ENCODE data around the gene SDK1. TPM values are rescaled to one million over a fixed set of nuclear protein-coding genes. Genes with fewer than 3 reads are reported as not detected.

The SDK1 gene
- total and polyA plus RNA-seq, 10 of the 15 experiments (the other 5 are each of a cell fraction or from before 2014, with no cell fraction given) = 0.14 to 0.33 TPM; not detected in 8

- TF ChIP-seq ZNF384 (IDR thresholded peaks at IDR 0.05; ENCODE audit: borderline replicate concordance, low read depth, low read length) = no peak
- no peak for TF ChIP-seq HCFC1 (IDR thresholded peaks at IDR 0.05; ENCODE audit: low read length)
- TF ChIP-seq HDGF (IDR thresholded peaks at IDR 0.05) = no peak
- TF ChIP-seq YY1 (IDR thresholded peaks at IDR 0.05; ENCODE audit: low read depth, low read length) = no peak
- no peak for TF ChIP-seq MTA2 (IDR thresholded peaks at IDR 0.05; ENCODE audit: low read depth)
- TF ChIP-seq NFYB (IDR thresholded peaks at IDR 0.05; ENCODE audit: insufficient read depth, low read depth, low read length) = no peak
Measured at GRCh38 chr7:4179688-4180380, 878.8 kb downstream of the SDK1 start (continued).

- POLR2A ChIA-PET = no interaction called here
- WGBS (ENCODE audit: insufficient coverage, insufficient replicate concordance, low lambda C conversion rate, missing lambda C conversion rate) = 31% methylated on average over 7 of the region's 7 CpGs
- in situ Hi-C loops (cut with MboI) = no loop called here
Measured at GRCh38 chr7:4181446-4181845, 880.4 kb downstream of the SDK1 start.

More at GRCh38 chr7:4181446-4181845, 880.4 kb downstream of the SDK1 start:
- H3K27ac ChIP-seq (ENCODE audit: control insufficient read depth, insufficient read depth) = no peak overlapping the region
- ChIA-PET SMC1A (ENCODE audit: uncharacterized antibody, unreplicated experiment) (no interaction called here), RAD21 (ENCODE audit: unreplicated experiment) (no interaction called here), CTCF (no interaction called here)
- no peak for ATAC-seq
- no peak for FAIRE-seq
- H2AFZ ChIP-seq (ENCODE audit: control insufficient read depth, low read depth, low read length) = no peak overlapping the region
- H4K20me1 ChIP-seq (ENCODE audit: control insufficient read depth, insufficient read depth) = no peaks in the 10 kb centered on the region
- H3K79me2 ChIP-seq (ENCODE audit: control insufficient read depth, insufficient read depth, low read length) = no peaks in the 10 kb centered on the region
- BruUV-seq (replicated peaks) = no TSS peak
- no peak overlapping the region for H3K4me3 ChIP-seq
- no peaks in the 10 kb centered on the region for H3K4me1 ChIP-seq (ENCODE audit: control insufficient read depth, insufficient read depth, low read length)
- no peak overlapping the region for H3K9ac ChIP-seq (ENCODE audit: control insufficient read depth, insufficient read depth, low read length)
- no peak for DNase-seq (ENCODE audit: low read depth, low spot score)
- no peaks in the 10 kb centered on the region for H3K36me3 ChIP-seq (ENCODE audit: control insufficient read depth in 2 of 2, insufficient read depth in 2 of 2, low read length in 1 of 2)
- no peak overlapping the region for H3K4me2 ChIP-seq (ENCODE audit: control insufficient read depth, insufficient read depth)
- no peaks in the 10 kb centered on the region for H3K27me3 ChIP-seq (replicated peaks in 1 of 2; ENCODE audit: control insufficient read depth in 2 of 2, insufficient read depth in 2 of 2, low read length in 1 of 2)
- intact Hi-C loops (cut with micrococcal nuclease; ENCODE audit: unreplicated experiment) = no loop called here
- TF ChIP-seq BRCA1 (IDR thresholded peaks at IDR 0.05; ENCODE audit: low read depth, low read length) (no peak), MAX (IDR thresholded peaks at IDR 0.05; ENCODE audit: low read depth, low read length) (no peak), SMC3 (IDR thresholded peaks at IDR 0.05; ENCODE audit: borderline replicate concordance, low read length) (no peak), E2F8 (IDR thresholded peaks at IDR 0.05; ENCODE audit: low read depth, partially characterized antibody) (no peak), ETV6 (conservative IDR thresholded peaks at IDR 0.05 in 1 of 2, IDR thresholded peaks at IDR 0.05 in 1 of 2; ENCODE audit: borderline replicate concordance in 1 of 2, low read depth in 1 of 2) (no peak), TBL1XR1 (IDR thresholded peaks at IDR 0.05; ENCODE audit: low read depth, low read length) (no peak), TCF3 (IDR thresholded peaks at IDR 0.05; ENCODE audit: borderline replicate concordance, insufficient read depth, low read depth, low read length) (no peak), KAT2A (conservative IDR thresholded peaks at IDR 0.05; ENCODE audit: control insufficient read depth, low read depth, low read length) (no peak)
- no peaks in the 10 kb centered on the region; the same call in 2 of the 3 replicates for H3K9me3 ChIP-seq (replicated peaks; ENCODE audit: control insufficient read depth, insufficient read depth, low read length)

Data from GM12878 (cell line).